Mucosa of rectum (tissue), 2 donors: ENCODE results near the gene ZNF219.
"Not testable (repeated sequence)": the region's sequence is repeated elsewhere in the genome, so short reads cannot be mapped to it uniquely, and the experiment has no call there.

ENCODE experiments used
- H3K27ac ChIP-seq, 2 donors: one replicate each; pipeline ENCODE4 v1.7.0; 2013; ENCODE audit warnings: inconsistent platforms in 2 of 2, low read depth in 2 of 2, low read length in 2 of 2
- H3K27me3 ChIP-seq, 2 donors: one replicate each; pipeline ENCODE4 v1.7.0; 2013; ENCODE audit warnings: low read length in 2 of 2; ENCODE audit not compliant: control insufficient read depth in 2 of 2, insufficient read depth in 2 of 2
- H3K36me3 ChIP-seq, 2 donors: one replicate each; pipeline ENCODE4 v1.7.0; 2013; ENCODE audit warnings: low read length in 2 of 2; ENCODE audit not compliant: control insufficient read depth in 2 of 2, insufficient read depth in 2 of 2
- H3K4me1 ChIP-seq, 2 donors: one replicate each; pipeline ENCODE4 v1.7.0; 2013; ENCODE audit warnings: low read length in 2 of 2, mild to moderate bottlenecking in 1 of 2; ENCODE audit not compliant: control insufficient read depth in 2 of 2, insufficient read depth in 2 of 2
- H3K4me3 ChIP-seq, 2 donors: one replicate each; pipeline ENCODE4 v1.7.0; 2013; ENCODE audit warnings: low read length in 2 of 2
- H3K9ac ChIP-seq, 2 donors: one replicate each; pipeline ENCODE4 v1.7.0; 2013; ENCODE audit warnings: low read length in 2 of 2, low read depth in 1 of 2, mild to moderate bottlenecking in 1 of 2
- H3K9me3 ChIP-seq, 2 donors: one replicate each; pipeline ENCODE4 v1.7.0; 2013; ENCODE audit warnings: low read length in 2 of 2; ENCODE audit not compliant: control insufficient read depth in 2 of 2
- donor health status: healthy.
- donor health status: Normal muscosa, but diverticular disease.

Gene ZNF219

GRCh38 chr14:21047378-21047781 is 51.1 kb downstream of the ZNF219 start:
- H3K27me3 ChIP-seq: no peaks in the 10 kb centered on the region
- H3K9me3 ChIP-seq: no peaks in the 10 kb centered on the region
- H3K36me3 ChIP-seq: no peaks in the 10 kb centered on the region
- no peak overlapping the region for H3K27ac ChIP-seq
- H3K4me3 ChIP-seq: no peak overlapping the region
- H3K4me1 ChIP-seq: peaks cover 14 to 17% of the 10 kb centered on the region in 2 donors
- H3K9ac ChIP-seq: no peak overlapping the region

GRCh38 chr14:21043974-21044618 is 54.4 kb downstream of the ZNF219 start:
- Histone ChIP-seq H3K9ac (peak overlapping the region in 1 of 2 donors; percentile 14), H3K27me3 (no peaks in the 10 kb centered on the region), H3K4me3 (no peak overlapping the region), H3K4me1 (peaks cover 20 to 26% of the 10 kb centered on the region in 2 donors), H3K36me3 (no peaks in the 10 kb centered on the region), H3K9me3 (no peaks in the 10 kb centered on the region), H3K27ac (peak overlapping the region; percentile 30 to 39)

DNA sequence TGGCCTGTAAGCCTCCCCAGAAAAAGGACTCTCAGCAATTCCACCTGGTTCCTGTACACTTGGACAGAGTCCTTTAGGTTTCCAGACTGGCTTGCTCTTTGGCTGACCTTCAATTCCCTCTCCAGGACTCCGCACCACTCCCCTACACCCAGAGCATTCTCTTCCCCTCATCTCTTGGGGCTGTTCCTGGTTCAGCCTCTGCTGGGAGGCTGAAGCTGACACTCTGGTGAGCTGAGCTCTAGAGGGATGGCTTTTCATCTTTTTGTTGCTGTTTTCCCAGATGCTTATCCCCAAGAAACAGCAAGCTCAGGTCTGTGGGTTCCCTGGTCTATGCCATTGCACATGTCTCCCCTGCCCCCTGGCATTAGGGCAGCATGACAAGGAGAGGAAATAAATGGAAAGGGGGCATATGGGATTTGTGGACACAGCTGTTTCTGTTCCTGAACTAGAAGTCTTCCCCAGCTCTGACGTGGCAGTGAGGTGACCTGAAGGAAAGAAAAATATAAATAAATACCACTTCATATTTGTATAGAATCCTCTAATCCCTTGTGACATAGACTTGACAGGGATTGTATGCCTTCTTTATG is 55.0 kb downstream of the ZNF219 start:
- Histone ChIP-seq H3K4me1 (peaks cover 23 to 32% of the 10 kb centered on the region in 2 donors), H3K9me3 (no peaks in the 10 kb centered on the region), H3K27me3 (no peaks in the 10 kb centered on the region), H3K4me3 (no peak overlapping the region), H3K9ac (no peak overlapping the region), H3K27ac (peak overlapping the region; percentile 24 to 30), H3K36me3 (no peaks in the 10 kb centered on the region)

GRCh38 chr14:21042918-21043317 is 55.5 kb downstream of the ZNF219 start:
- Histone ChIP-seq H3K9ac (no peak overlapping the region), H3K27me3 (no peaks in the 10 kb centered on the region), H3K27ac (peak overlapping the region in 1 of 2 donors; percentile 24), H3K9me3 (no peaks in the 10 kb centered on the region), H3K4me3 (no peak overlapping the region), H3K4me1 (peaks cover 25 to 34% of the 10 kb centered on the region in 2 donors), H3K36me3 (no peaks in the 10 kb centered on the region)

- no peak within 1 kb of the TSS for H3K9ac ChIP-seq
- H3K36me3 ChIP-seq: no peaks in the 10 kb centered on the region
- H3K9me3 ChIP-seq: no peaks in the 10 kb centered on the region
- H3K4me1 ChIP-seq: peaks cover 25 to 34% of the 10 kb centered on the region in 2 donors
- H3K27ac ChIP-seq: peak within 1 kb of the TSS in 1 of 2 donors; percentile 24
- H3K27me3 ChIP-seq: no peaks in the 10 kb centered on the region
- no peak within 1 kb of the TSS for H3K4me3 ChIP-seq
These were observed 56.6 kb downstream of the ZNF219 start, which contains the start of gene RNASE7 for GRCh38 chr14:21041676-21042433. Gene RNASE7, plus strand, starts transcription at chr14:21042362. Its CDS starts 631 bp downstream, at chr14:21042993.

- H3K4me3 ChIP-seq, H3K9ac ChIP-seq, H3K9me3 ChIP-seq, H3K36me3 ChIP-seq, H3K27ac ChIP-seq, H3K27me3 ChIP-seq: not testable (repeated sequence)
- H3K4me1 ChIP-seq: peaks cover 25 to 34% of the 10 kb centered on the region in 2 donors
These were observed 57.5 kb downstream of the ZNF219 start for GRCh38 chr14:21040941-21041340.

DNA sequence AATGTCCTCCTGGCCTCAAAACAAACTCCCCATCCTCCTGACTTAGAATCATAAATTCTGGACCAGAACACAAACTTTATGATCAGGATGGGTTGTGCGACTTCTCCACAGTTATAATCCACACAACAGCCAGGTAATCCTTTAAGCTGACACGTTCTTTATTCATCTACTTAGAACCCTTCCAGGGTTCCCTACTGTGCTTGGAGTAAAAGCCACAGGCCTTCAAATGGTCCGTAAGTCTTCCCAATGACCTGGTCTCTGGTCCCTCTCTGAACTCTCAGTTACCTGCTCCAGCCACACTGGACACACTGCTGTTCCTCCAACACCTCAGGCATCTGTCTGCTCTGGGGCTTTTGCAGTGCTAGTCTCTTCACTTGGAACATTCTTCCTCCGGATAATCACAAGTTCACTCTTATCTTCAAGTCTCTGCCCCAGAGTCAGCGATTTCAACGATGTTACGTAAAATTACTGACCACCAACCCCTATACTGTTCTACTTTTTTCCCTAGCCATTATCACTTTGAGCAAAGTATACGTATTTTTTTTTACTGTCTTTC is 58.0 kb downstream of the ZNF219 start:
- Histone ChIP-seq H3K9me3 (no peaks in the 10 kb centered on the region), H3K9ac (no peak overlapping the region), H3K27ac (no peak overlapping the region), H3K4me3 (no peak overlapping the region), H3K36me3 (no peaks in the 10 kb centered on the region), H3K27me3 (no peaks in the 10 kb centered on the region), H3K4me1 (peaks cover 25 to 34% of the 10 kb centered on the region in 2 donors)
